WTC11 (cell line): ENCODE data around the gene PPP1R1B. TPM values are rescaled to one million over a fixed set of nuclear protein-coding genes. Genes with fewer than 3 reads are reported as not detected.

ENCODE experiments used
- ATAC-seq: fragments of 200-7000 bp; cut with Tn5 transposase; 2 replicates; pipeline ENCODE4 v1.10.0; 2021; ENCODE audit warnings: mild to moderate bottlenecking, moderate library complexity
- CTCF ChIA-PET: fragments of 300-600 bp; sonication (Branson Sonifier 250); formaldehyde crosslinking; loops from one replicate; lab custom pipeline; 2021; ENCODE audit warnings: antibody characterized with exemption; lab: Charles Lee
- POLR2A ChIA-PET: fragments of 350-600 bp; sonication (Branson Sonifier 250); formaldehyde crosslinking; loops from one replicate; lab custom pipeline; 2021; ENCODE audit warnings: antibody characterized with exemption; lab: Charles Lee
- DNase-seq: peaks from one replicate; pipeline ENCODE4 v3.0.0; 2021; ENCODE audit warnings: low spot score
- H3K27ac Mint-ChIP-seq: 2 replicates; pipeline ENCODE4 v1.8.0; 2021; ENCODE audit warnings: mixed read lengths
- H3K27me3 Mint-ChIP-seq: 2 replicates; pipeline ENCODE4 v1.8.0; 2021; ENCODE audit warnings: low read depth, mild to moderate bottlenecking, moderate library complexity, mixed read lengths
- H3K36me3 Mint-ChIP-seq: 2 replicates; pipeline ENCODE4 v1.8.0; 2021; ENCODE audit warnings: mixed read lengths
- H3K4me1 Mint-ChIP-seq: 2 replicates; pipeline ENCODE4 v1.8.0; 2022; ENCODE audit warnings: mixed read lengths
- H3K4me3 Mint-ChIP-seq: 2 replicates; pipeline ENCODE4 v1.8.0; 2021; ENCODE audit warnings: mild to moderate bottlenecking, moderate library complexity, mixed read lengths
- H3K9me3 Mint-ChIP-seq: 2 replicates; pipeline ENCODE4 v1.8.0; 2021; ENCODE audit warnings: mixed read lengths
- E2F4 ChIP-seq: sonication (generic); formaldehyde crosslinking; IDR thresholded peaks from 2 replicates; pipeline ENCODE4 v1.8.1; 2022; ENCODE audit warnings: low read depth, mild to moderate bottlenecking, moderate library complexity, missing genetic modification reagents, borderline replicate concordance
- ESRRA ChIP-seq: sonication (generic); formaldehyde crosslinking; IDR thresholded peaks from 2 replicates; pipeline ENCODE4 v1.8.1; 2022; ENCODE audit warnings: mild to moderate bottlenecking, missing genetic modification reagents, borderline replicate concordance
- FOXJ3 ChIP-seq: sonication (generic); formaldehyde crosslinking; IDR thresholded peaks from 2 replicates; pipeline ENCODE4 v1.9.0; 2021; ENCODE audit warnings: missing genetic modification reagents, mild to moderate bottlenecking, borderline replicate concordance
- FOXK1 ChIP-seq: sonication (generic); formaldehyde crosslinking; IDR thresholded peaks from 2 replicates; pipeline ENCODE4 v1.8.0; 2022; ENCODE audit warnings: mild to moderate bottlenecking, moderate library complexity, missing genetic modification reagents
- FOXP1 ChIP-seq: sonication (generic); formaldehyde crosslinking; IDR thresholded peaks from 2 replicates; pipeline ENCODE4 v1.8.0; 2022; ENCODE audit warnings: missing genetic modification reagents, mild to moderate bottlenecking, moderate library complexity, borderline replicate concordance
- IRF2 ChIP-seq: sonication (generic); formaldehyde crosslinking; IDR thresholded peaks from 2 replicates; pipeline ENCODE4 v1.8.0; 2022; ENCODE audit warnings: low read depth, missing genetic modification reagents, borderline replicate concordance
- NFATC4 ChIP-seq: fragments of 250-450 bp; sonication (Bioruptor Pico); IDR thresholded peaks from 2 replicates; pipeline ENCODE4 v1.9.0; 2021; ENCODE audit warnings: mild to moderate bottlenecking
- NFE2L1 ChIP-seq: sonication (generic); formaldehyde crosslinking; IDR thresholded peaks from 2 replicates; pipeline ENCODE4 v1.8.1; 2023; ENCODE audit warnings: missing genetic modification reagents
- SMAD4 ChIP-seq: sonication (generic); formaldehyde crosslinking; IDR thresholded peaks from 2 replicates; pipeline ENCODE4 v1.8.0; 2022; ENCODE audit warnings: mild to moderate bottlenecking, missing genetic modification reagents
- SP1 ChIP-seq: sonication (generic); formaldehyde crosslinking; conservative IDR thresholded peaks from 2 replicates; pipeline ENCODE4 v1.8.1; 2022; ENCODE audit warnings: missing genetic modification reagents
- STAT6 ChIP-seq: sonication (generic); formaldehyde crosslinking; conservative IDR thresholded peaks from 2 replicates; pipeline ENCODE4 v1.8.1; 2023; ENCODE audit warnings: mild to moderate bottlenecking, low read depth, missing genetic modification reagents, moderate library complexity
- TEAD1 ChIP-seq: sonication (generic); formaldehyde crosslinking; IDR thresholded peaks from 2 replicates; pipeline ENCODE4 v1.8.0; 2022; ENCODE audit warnings: mild to moderate bottlenecking, missing genetic modification reagents
- TEAD4 ChIP-seq: sonication (generic); formaldehyde crosslinking; IDR thresholded peaks from 2 replicates; pipeline ENCODE4 v1.8.0; 2022; ENCODE audit warnings: mild to moderate bottlenecking, missing genetic modification reagents
- ZNF263 ChIP-seq: sonication (generic); formaldehyde crosslinking; IDR thresholded peaks from 2 replicates; pipeline ENCODE4 v1.8.1; 2022; ENCODE audit warnings: low read depth, mild to moderate bottlenecking, moderate library complexity, missing genetic modification reagents
- ZNF671 ChIP-seq: fragments of 250-450 bp; sonication (Bioruptor Pico); IDR thresholded peaks from 2 replicates; pipeline ENCODE4 v1.8.0; 2021; ENCODE audit warnings: mild to moderate bottlenecking
- total RNA-seq: library from RNA; stranded (reverse); gene quantifications from 3 replicates; pipeline ENCODE4 v1.2.3, GENCODE V29; 2021
- TF ChIP-seq, protein P1 (sequence below): sonication (generic); formaldehyde crosslinking; IDR thresholded peaks from 2 replicates; pipeline ENCODE4 v1.8.0; 2023; ENCODE audit warnings: mild to moderate bottlenecking, missing genetic modification reagents
- TF ChIP-seq, protein P2 (sequence below): fragments of 250-450 bp; sonication (Bioruptor Pico); IDR thresholded peaks from 2 replicates; pipeline ENCODE4 v1.9.0; 2021; ENCODE audit warnings: mild to moderate bottlenecking, borderline replicate concordance

PPP1R1B gene
- total RNA-seq, 1 experiment from 2014 or later, result 20.5 TPM

DNA sequence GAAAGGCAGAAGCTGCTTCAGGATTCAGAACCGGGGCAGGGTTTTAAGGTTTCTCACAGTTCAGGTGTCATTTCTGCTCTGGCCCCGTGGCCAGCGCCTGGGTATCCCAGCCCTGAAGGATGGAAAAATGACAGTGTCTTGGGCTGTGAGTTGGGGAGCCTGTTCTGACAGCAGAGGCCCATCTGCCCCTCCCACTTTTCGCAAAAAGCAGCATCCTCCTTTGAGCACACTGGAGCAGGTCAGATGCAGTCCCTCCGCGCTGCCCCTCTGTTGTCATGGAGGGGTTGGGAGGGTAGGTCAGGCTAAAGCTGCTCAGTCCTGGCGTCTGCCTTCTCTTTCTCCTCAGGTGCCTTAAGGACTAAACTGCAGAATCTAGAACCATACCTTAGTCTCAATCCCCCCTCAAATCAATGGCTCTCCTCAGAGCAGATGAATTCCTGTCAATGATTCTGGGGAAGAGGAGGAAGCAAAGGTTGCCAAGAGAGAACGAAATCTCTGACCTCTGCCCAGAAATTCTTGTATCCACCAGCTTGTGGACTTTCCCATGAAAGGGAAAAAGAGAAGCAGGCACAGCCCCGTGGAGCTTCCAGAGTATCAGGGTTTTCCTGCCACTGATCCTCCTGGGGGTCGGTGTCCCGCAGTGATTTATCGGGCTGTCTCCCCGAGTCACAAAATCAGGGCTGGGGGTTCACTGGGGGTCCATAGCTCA, 26.3 kb upstream of the PPP1R1B start:
- no peaks in the 10 kb centered on the region for H3K9me3 Mint-ChIP-seq
- no peak for DNase-seq

DNA sequence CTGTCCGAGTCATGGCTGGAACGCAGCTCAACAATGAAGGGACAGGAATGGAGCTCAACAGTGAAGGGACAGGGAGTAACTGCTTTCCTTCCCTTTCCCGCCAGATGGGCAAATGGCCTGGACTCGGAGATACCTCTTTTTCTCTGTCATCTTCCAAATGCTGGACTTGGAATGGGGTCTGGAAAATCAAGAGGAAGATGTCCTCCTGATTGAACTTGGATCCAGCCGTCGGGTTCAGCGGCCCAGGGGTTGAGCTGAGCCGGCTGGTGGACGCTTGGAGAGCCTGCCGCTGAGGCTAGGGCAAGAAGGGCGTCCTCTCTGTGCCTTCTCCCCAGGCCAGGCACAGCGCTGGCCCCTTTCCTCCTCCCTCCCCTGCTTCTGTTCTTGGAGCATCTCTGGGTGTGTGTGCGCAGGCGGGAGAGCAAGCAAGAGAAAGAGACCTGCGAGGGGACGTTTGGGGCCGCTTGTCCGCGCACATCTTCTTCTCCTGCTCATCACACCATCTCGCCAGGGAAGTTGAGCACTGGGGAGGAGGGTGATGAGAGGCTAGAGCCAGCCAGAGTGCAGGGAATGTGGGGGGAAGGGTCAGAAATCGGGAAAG, 25.7 kb upstream of the PPP1R1B start:
- DNase-seq, result peak; percentile 65
- Mint-ChIP-seq H3K27ac (no peak overlapping the region), H3K36me3 (no peaks in the 10 kb centered on the region), H3K4me3 (peak overlapping the region; percentile 34), H3K27me3 (peaks cover 100% of the 10 kb centered on the region), H3K9me3 (no peaks in the 10 kb centered on the region), H3K4me1 (peaks cover 63% of the 10 kb centered on the region)
- POLR2A ChIA-PET, result interaction anchor here (0.6 kb wide), 1 partner anchor 24 kb away, joined by 3 read pairs; no protein-coding TSS in a partner anchor
- peak; percentile 28 for ATAC-seq
- TF ChIP-seq SMAD4 (CRISPR knock-in tag) (no peak), FOXP1 (CRISPR knock-in tag) (peak; percentile 42; the same call in 1 of the 2 replicates), ZNF263 (CRISPR knock-in tag) (peak; percentile 91), NFE2L1 (CRISPR knock-in tag) (0 out of 2 replicates have a peak, but pooled peaks have one; percentile 9)
- TF ChIP-seq, protein P1, sequence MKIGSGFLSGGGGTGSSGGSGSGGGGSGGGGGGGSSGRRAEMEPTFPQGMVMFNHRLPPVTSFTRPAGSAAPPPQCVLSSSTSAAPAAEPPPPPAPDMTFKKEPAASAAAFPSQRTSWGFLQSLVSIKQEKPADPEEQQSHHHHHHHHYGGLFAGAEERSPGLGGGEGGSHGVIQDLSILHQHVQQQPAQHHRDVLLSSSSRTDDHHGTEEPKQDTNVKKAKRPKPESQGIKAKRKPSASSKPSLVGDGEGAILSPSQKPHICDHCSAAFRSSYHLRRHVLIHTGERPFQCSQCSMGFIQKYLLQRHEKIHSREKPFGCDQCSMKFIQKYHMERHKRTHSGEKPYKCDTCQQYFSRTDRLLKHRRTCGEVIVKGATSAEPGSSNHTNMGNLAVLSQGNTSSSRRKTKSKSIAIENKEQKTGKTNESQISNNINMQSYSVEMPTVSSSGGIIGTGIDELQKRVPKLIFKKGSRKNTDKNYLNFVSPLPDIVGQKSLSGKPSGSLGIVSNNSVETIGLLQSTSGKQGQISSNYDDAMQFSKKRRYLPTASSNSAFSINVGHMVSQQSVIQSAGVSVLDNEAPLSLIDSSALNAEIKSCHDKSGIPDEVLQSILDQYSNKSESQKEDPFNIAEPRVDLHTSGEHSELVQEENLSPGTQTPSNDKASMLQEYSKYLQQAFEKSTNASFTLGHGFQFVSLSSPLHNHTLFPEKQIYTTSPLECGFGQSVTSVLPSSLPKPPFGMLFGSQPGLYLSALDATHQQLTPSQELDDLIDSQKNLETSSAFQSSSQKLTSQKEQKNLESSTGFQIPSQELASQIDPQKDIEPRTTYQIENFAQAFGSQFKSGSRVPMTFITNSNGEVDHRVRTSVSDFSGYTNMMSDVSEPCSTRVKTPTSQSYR (CRISPR knock-in tag), result no peak
- CTCF ChIA-PET, result interaction anchor here (1.4 to 11.0 kb wide), 5 partner anchors 20 to 68 kb away, joined by 5 to 98 read pairs (median 27); no protein-coding TSS in a partner anchor

More for the DNA sequence above, 26.3 kb upstream of the PPP1R1B start:
- Mint-ChIP-seq H3K27ac (no peak overlapping the region), H3K27me3 (peaks cover 100% of the 10 kb centered on the region), H3K36me3 (no peaks in the 10 kb centered on the region), H3K4me3 (no peak overlapping the region; the same call in none of the 2 replicates), H3K4me1 (peaks cover 66% of the 10 kb centered on the region)
- CTCF ChIA-PET, result interaction anchor here (1.2 to 11.0 kb wide), 7 partner anchors 21 to 71 kb away, joined by 3 to 98 read pairs (median 7); no protein-coding TSS in a partner anchor
- ATAC-seq, result no peak
- POLR2A ChIA-PET, result interaction anchor here (0.6 kb wide), 1 partner anchor 24 kb away, joined by 3 read pairs; no protein-coding TSS in a partner anchor
- TF ChIP-seq IRF2 (no peak), ZNF263 (CRISPR knock-in tag) (0 out of 2 replicates have a peak, but pooled peaks have one; percentile 14)
- TF ChIP-seq, all 79 proteins: peak for 1

- POLR2A ChIA-PET, result no interaction called here
- CTCF ChIA-PET, result interaction anchor here (1.3 to 11.0 kb wide), 5 partner anchors 11 to 53 kb away, joined by 3 to 98 read pairs (median 22); no protein-coding TSS in a partner anchor
- peak overlapping the region; percentile 34; the same call in 1 of the 2 replicates for H3K4me3 Mint-ChIP-seq
- DNase-seq, result no peak
- TF ChIP-seq TEAD1 (CRISPR knock-in tag), result no peak
- no peak for TF ChIP-seq NFATC4 (CRISPR knock-in tag)
- TF ChIP-seq FOXJ3 (CRISPR knock-in tag), result no peak
- no peak for TF ChIP-seq FOXK1 (CRISPR knock-in tag)
- no peak for TF ChIP-seq SP1 (CRISPR knock-in tag)
- no peak for TF ChIP-seq STAT6 (CRISPR knock-in tag)
- TF ChIP-seq ZNF671 (CRISPR knock-in tag), result no peak
- no peak for TF ChIP-seq FOXP1 (CRISPR knock-in tag)
- no peak for TF ChIP-seq E2F4 (CRISPR knock-in tag)
- TF ChIP-seq, protein P2, sequence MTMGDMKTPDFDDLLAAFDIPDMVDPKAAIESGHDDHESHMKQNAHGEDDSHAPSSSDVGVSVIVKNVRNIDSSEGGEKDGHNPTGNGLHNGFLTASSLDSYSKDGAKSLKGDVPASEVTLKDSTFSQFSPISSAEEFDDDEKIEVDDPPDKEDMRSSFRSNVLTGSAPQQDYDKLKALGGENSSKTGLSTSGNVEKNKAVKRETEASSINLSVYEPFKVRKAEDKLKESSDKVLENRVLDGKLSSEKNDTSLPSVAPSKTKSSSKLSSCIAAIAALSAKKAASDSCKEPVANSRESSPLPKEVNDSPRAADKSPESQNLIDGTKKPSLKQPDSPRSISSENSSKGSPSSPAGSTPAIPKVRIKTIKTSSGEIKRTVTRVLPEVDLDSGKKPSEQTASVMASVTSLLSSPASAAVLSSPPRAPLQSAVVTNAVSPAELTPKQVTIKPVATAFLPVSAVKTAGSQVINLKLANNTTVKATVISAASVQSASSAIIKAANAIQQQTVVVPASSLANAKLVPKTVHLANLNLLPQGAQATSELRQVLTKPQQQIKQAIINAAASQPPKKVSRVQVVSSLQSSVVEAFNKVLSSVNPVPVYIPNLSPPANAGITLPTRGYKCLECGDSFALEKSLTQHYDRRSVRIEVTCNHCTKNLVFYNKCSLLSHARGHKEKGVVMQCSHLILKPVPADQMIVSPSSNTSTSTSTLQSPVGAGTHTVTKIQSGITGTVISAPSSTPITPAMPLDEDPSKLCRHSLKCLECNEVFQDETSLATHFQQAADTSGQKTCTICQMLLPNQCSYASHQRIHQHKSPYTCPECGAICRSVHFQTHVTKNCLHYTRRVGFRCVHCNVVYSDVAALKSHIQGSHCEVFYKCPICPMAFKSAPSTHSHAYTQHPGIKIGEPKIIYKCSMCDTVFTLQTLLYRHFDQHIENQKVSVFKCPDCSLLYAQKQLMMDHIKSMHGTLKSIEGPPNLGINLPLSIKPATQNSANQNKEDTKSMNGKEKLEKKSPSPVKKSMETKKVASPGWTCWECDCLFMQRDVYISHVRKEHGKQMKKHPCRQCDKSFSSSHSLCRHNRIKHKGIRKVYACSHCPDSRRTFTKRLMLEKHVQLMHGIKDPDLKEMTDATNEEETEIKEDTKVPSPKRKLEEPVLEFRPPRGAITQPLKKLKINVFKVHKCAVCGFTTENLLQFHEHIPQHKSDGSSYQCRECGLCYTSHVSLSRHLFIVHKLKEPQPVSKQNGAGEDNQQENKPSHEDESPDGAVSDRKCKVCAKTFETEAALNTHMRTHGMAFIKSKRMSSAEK (CRISPR knock-in tag), result no peak
- TF ChIP-seq ESRRA, result no peak
- TF ChIP-seq TEAD4 (CRISPR knock-in tag), result no peak
- TF ChIP-seq, all 79 proteins: peak for 0
- H3K27me3 Mint-ChIP-seq, result peaks cover 100% of the 10 kb centered on the region
- no peak overlapping the region for H3K27ac Mint-ChIP-seq
- peaks cover 58% of the 10 kb centered on the region for H3K4me1 Mint-ChIP-seq
- H3K9me3 Mint-ChIP-seq, result no peaks in the 10 kb centered on the region
- ATAC-seq, result no peak
- no peaks in the 10 kb centered on the region for H3K36me3 Mint-ChIP-seq
Observed at GRCh38 chr17:39601758-39602532, 24.8 kb upstream of the PPP1R1B start.
